Suppressor macrophage (primary cell): Measurements from ENCODE around the gene HPS3.
"Not testable (repeated sequence)": the region's sequence is repeated elsewhere in the genome, so short reads cannot be mapped to it uniquely, and the experiment has no call there.

Source experiments
- DNase-seq, 4 experiments: peaks; one replicate each; pipeline ENCODE4 v3.0.0-alpha.2; 2020 to 2022
- total RNA-seq, 17 experiments: gene quantifications; one replicate each; lab custom pipeline; 2026; ENCODE audit warnings: mixed read lengths in 6 of 17, inconsistent platforms in 3 of 17; lab: John Stamatoyannopoulos, UW

Gene HPS3, protein sequence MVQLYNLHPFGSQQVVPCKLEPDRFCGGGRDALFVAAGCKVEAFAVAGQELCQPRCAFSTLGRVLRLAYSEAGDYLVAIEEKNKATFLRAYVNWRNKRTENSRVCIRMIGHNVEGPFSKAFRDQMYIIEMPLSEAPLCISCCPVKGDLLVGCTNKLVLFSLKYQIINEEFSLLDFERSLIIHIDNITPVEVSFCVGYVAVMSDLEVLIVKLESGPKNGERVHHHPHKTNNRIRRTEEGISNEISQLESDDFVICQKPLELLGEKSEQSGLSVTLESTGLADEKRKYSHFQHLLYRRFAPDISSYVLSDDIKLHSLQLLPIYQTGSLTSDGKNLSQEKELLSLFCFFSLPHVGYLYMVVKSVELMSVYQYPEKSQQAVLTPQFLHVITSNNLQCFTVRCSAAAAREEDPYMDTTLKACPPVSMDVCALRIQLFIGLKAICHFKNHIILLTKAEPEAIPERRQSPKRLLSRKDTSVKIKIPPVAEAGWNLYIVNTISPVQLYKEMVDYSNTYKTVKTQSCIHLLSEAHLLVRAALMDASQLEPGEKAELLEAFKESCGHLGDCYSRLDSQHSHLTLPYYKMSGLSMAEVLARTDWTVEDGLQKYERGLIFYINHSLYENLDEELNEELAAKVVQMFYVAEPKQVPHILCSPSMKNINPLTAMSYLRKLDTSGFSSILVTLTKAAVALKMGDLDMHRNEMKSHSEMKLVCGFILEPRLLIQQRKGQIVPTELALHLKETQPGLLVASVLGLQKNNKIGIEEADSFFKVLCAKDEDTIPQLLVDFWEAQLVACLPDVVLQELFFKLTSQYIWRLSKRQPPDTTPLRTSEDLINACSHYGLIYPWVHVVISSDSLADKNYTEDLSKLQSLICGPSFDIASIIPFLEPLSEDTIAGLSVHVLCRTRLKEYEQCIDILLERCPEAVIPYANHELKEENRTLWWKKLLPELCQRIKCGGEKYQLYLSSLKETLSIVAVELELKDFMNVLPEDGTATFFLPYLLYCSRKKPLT
- 14.4 to 108 (median 69.3) reads per million in 17 experiments for total RNA-seq

DNA sequence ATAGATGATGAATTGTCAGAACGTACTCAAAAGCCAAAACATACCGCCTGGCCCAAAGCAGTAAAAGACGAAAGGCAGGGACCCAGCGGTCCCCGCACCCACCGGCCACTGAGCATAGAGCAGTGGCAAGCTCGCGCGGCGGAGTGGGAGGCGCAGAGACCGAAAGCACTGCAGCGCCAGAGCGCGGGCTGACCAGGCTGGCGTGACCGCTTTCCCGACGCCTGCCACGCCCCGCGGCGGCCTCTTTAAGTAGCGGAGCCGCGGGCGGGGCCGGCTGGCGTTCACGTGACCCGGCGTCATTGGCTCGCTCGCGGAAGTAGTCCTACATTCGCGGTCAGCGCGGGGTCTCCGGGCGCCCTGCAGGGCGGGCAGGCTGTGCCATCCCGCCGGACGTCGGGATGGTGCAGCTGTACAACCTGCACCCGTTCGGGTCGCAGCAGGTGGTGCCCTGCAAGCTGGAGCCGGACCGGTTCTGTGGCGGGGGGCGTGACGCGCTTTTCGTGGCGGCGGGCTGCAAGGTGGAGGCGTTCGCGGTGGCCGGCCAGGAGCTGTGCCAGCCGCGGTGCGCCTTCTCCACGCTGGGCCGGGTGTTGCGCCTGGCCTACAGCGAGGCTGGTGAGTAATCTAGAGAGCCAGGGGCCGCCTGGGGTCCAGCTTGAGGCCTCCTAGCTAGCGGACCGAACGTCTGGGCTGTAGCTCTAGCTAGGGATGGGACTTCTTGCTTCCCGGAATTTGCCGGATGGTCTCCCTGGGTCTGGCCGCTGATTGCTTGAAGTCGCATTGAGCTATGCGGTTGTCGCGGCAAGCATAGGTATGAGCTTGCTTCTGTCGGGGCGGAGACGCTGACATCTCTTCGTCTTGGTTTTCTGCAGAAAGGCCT is at the start of gene HPS3:
Gene HPS3, plus strand, starts transcription at position 313 of the 880 bp plus-strand sequence. Its CDS starts 86 bp downstream, at position 399.
- DNase-seq, result peak; percentile 97 to 99 (median 98)

DNA sequence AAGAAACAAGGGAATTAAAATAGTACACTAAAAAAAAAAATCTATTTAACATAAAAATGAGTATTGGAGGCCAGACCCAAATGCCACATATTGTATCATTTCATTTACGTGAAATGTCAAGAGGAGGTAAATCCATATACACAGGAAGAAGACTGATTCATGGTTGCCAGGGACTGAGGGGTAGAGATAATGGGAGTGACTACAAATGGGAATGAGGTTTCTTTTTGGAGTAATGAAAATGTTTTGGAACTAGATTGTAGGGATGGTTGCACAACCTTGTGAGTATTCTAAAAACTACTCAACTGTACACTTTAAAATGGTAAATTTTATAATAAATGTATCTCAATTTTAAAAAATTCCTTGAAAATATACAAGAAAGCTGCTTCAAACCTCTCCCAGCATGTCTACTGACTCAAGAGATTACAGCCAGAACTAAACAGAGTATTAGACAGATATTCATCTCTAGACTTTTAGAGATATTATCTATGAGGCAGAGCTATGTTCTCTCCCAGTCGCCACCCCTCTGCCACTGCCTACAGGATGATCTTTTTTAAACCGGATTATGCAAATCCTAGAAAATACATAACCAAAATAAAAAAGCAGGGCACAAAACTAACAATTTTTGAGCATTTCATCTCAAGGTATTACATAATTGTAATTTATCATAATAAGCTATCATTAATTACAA is 49.3 kb upstream of the HPS3 start:
- DNase-seq, result no peak

DNA sequence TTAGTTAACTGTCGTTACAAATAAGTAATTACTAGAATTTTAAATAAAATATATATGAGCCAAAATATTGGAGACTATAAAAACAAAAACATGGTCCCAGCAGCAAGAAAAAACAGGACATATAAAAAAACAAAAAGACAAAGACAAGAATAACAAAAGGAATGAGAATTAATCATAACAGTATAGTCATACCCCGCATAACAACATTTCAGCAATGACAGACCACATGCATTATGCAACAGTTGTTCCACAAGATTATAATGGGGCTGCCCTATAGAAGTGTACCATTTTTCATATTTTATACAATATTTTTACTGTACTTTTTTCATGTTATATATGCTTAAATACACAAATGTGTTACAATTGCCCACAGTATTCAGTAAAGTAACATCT is 48.7 kb upstream of the HPS3 start:
- DNase-seq, result peak in 2 of 4 experiments; percentile 47 to 53

DNA sequence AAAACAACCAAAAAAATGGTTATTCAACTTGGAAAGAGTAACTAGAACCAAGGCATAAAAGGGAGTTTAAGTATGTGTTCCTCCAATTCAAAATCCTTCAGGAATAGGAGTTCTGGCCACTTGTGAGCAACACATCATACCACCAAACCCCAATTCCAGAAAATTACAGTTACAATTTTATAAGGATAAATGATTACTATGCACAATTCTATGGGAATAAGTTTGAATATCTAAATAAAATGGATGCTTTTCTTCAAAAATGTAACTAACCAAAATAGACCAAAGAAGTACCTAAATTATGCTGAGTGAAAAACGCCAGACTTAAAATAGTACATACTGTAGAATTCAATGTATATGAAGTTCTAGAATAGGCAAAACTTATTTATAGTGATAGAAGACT is 47.7 kb upstream of the HPS3 start:
- DNase-seq, result no peak

DNA sequence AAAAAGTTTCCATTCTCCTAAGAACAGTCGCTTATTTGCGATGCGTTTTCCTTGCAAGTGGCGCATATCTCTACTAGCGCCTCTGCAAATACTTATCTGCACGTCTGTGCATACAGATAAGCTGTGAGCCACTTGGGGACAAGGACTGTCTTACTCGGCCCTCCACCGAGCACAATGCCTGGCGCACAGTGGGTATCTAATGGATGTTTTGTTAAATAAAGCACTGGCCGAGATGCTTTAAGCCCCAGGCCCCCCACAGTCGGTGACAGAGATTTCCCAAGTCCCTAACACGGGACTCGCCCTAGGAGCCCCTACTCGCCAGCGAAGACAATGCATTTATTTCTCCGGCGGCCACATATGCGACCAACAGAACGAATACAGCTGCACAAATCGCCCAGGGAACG is 43.6 kb upstream of the HPS3 start:
- peak; percentile 10 to 42 (median 38) for DNase-seq

DNA sequence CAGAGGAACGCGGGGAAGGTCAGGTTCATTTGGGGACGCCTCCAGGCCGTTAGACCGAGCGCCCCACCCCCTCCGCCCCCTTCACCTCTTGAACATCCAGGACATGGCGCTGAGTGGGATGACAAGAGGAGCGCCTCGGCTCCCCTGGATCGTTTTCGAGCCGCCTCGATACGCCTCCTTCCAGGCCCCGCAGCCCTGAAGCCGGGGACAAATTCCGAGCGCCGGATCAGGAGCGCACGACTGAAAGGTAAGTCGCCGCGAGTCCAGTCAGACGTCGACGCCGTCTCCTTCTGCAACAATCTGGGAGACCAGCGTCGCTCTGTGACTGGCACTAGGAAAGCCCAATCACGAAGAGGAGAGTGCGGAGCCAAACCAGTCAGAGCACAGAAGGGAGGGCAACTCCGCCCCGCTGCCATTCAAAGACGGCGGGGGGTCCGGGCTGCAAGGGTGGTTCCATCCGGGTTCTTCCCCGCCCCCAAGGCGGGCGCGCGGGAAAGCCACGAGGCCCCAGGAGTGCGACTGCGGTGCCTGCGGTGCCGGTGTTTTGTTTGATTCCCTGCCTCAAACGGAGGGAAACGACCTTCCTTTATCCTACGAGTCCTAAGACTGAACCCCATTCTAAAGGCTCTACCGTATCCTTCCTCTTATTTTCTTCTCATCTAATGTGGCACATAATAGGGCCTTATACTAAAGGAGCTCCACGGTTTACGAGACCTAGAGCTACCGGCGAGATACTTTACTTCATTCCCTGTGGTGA is 43.0 kb upstream of the HPS3 start, which contains the start of gene HLTF:
Gene HLTF, minus strand, starts transcription at position 302 of the 757 bp plus-strand sequence. Its CDS starts 197 bp downstream, at position 105.
- DNase-seq, result peak; percentile 95 to 97 (median 97)

DNA sequence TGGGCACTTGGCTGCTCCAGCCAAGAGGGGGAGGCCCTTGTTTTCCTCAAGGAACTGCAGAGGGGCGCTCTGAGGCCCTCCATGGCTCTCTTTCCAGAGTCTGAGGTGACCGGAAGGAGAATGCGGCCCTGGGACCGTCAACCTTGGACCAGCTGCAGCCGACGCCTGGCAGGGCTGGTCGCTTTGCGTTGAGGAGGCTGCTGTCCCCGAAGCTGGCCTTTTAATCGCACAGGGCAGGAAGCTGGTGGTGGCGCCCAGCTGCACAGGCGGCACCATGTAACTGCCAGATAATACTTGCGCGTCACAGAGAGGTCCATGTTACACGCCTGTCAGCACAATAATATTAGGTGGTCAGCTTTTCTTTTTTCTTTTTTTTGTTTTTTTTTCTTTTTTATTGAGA is 42.2 kb upstream of the HPS3 start:
- DNase-seq, result no peak

DNA sequence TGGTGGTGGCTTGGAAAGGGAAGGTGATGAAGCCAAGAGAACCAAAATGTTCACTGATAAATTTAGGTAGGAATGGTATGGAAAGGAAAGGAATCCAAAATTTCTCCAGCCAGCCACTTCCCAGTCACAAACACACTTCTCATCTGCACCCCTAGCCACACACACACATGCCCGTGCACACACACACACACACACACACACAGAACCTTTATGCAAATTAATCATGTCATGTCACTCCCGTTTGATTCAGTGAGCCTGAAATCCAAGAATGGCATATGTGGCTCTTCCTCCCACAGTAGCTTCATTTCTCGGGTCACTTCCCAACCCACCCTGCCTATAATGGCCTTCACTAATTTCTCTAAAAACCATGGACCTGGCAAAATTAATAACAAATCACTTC is 40.0 kb upstream of the HPS3 start:
- DNase-seq, result no peak

GRCh38 chr3:149090461-149090860 is 39.0 kb upstream of the HPS3 start:
- no peak for DNase-seq

DNA sequence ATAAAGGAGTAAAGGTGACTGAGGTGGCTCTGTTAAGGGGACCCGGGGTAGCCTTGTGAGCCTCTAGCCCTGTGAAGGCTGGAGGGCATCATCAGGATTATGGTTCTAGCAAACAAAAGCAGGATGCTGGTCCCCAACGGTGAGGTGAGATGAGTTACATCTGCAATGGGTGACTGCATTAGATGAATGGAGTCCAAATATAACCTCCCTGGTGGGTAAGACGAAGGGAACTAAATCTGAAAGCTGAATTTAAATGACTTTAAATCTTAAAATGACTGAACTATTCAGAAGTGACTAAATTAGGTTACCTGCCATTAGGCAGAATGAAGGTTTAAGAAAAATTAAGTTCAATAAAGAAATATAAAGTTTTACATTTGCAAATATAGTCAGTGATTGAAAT is 38.5 kb upstream of the HPS3 start:
- no peak for DNase-seq

GRCh38 chr3:149091983-149092382 is 37.5 kb upstream of the HPS3 start:
- DNase-seq, result no peak

GRCh38 chr3:149095487-149095886 is 34.0 kb upstream of the HPS3 start:
- DNase-seq, result peak; percentile 12 to 79 (median 54)

DNA sequence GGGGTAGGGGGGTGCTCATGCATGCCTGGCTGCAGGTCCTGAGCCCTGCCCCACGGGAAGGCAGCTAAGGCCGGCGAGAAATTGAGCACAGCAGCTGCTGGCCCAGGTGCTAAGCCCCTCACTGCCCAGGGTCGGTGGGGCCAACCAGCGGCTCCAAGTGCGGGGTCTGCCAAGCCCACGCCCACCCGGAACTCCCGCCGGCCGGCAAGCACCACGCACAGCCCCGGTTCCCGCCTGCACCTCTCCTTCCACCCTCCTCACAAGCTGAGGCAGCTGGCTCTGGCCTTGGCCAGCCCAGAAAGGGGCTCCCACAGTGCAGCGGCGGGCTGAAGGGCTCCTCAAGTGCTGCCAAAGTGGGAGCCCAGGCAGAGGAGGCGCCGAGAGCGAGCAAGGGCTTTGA is 31.5 kb upstream of the HPS3 start:
- not testable (repeated sequence) for DNase-seq

DNA sequence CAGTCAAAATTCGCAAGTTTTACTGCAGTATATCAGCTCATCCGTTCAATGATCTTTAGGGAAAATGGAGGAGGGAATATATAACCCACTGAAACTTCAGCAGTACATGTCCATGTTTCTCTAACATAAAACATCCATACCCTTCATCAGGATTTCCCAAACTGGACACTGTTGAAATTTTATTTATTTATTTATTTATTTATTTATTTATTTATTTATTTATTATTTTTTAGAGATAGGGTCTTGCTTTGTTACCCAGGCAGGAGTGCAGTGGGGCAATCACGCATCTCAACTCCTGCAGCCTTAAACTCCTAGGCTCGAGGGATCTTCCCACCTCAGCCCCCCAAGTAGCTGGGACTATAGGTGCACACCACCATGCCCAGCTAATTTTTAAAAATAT is 28.3 kb upstream of the HPS3 start:
- DNase-seq, result no peak

DNA sequence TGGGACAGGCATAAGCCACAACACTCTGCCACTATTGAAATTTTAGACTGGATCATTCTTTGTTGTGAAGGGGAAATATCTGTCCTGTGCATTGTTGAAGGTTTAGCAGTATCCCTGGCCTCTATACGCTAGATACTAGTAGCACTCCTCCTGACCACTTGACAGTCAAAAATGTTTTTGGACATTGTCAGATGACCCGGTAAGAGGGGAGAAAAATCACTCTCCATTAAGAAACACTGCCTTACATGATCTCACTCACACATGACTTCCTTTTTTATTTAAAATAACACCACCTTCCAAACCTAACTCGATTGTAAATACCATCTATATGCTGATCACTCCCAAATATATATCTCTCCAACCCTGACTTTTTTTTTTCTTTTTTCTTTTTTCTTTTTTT is 27.8 kb upstream of the HPS3 start:
- DNase-seq, result peak; percentile 17 to 62 (median 38)

GRCh38 chr3:149104484-149104883 is 25.0 kb upstream of the HPS3 start:
- no peak for DNase-seq

DNA sequence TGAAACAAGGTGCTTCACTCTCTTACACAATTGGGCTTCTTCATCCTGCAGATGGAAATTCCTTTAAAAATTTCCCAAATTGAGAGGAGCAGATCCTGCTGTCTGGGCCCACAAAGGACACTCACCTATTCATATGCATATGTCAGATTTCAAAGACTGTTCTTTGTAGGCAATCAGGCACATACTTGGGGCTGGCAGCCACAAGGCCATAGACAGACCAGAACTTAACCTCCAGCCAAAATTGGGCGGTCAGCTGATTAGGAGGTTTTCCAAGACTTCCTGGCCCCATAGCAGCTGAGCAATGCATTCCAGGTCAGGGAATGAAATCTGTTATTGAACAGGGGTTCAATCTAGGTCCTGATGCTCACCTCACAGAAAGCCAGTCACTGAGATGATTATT is 15.0 kb upstream of the HPS3 start:
- DNase-seq, result no peak

GRCh38 chr3:149115114-149115513 is 14.3 kb upstream of the HPS3 start:
- DNase-seq, result no peak

- DNase-seq, result no peak
These were observed 10.7 kb upstream of the HPS3 start for GRCh38 chr3:149118724-149119123.

DNA sequence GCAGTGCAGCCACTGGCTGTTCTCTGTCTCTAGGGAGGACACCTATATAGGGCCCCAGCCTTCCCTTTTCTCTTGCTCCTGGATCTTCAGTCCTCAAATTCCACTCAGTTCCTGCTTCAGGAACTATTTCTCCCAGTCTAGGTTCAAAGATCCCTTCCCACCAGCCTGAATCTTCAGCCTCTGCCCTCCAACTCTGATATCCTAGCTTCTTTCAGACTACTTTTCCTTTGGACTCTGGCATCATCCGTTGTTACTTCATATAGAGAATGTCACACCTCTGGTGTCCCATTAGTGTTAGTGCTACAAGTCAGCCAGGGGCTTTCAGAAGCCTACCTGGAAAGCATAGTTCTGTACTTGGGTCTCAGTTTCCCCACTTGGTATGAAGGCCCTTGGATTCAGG is 10.0 kb upstream of the HPS3 start:
- no peak for DNase-seq
